Trophoblast cell (in vitro differentiated cells and primary cell): ENCODE results near the gene FYN.

Experiments
- DNase-seq, 2 donors: peaks; one replicate each; pipeline ENCODE4 v3.0.0-alpha.2; 2016
- H2AFZ ChIP-seq: 2 replicates; pipeline ENCODE4 v1.6.1; 2013; ENCODE audit warnings: low read length, moderate library complexity, mild to moderate bottlenecking; ENCODE audit not compliant: insufficient read depth, poor library complexity
- H2AK5ac ChIP-seq: 2 replicates; pipeline ENCODE4 v1.6.1; 2013; ENCODE audit warnings: mild to moderate bottlenecking, low read length
- H2BK120ac ChIP-seq: 2 replicates; pipeline ENCODE4 v1.6.1; 2013; ENCODE audit warnings: low read length, mild to moderate bottlenecking, moderate library complexity; ENCODE audit not compliant: insufficient read depth, poor library complexity
- H2BK12ac ChIP-seq: 2 replicates; pipeline ENCODE4 v1.6.1; 2013; ENCODE audit warnings: mild to moderate bottlenecking, low read length, moderate library complexity
- H2BK5ac ChIP-seq: 2 replicates; pipeline ENCODE4 v1.6.1; 2013; ENCODE audit warnings: low read length, low read depth, moderate library complexity, mild to moderate bottlenecking; ENCODE audit not compliant: poor library complexity
- H3K14ac ChIP-seq: 2 replicates; pipeline ENCODE4 v1.6.1; 2013; ENCODE audit warnings: mild to moderate bottlenecking, low read length
- H3K18ac ChIP-seq: 2 replicates; pipeline ENCODE4 v1.6.1; 2013; ENCODE audit warnings: mild to moderate bottlenecking, low read length
- H3K23ac ChIP-seq: 2 replicates; pipeline ENCODE4 v1.6.1; 2013; ENCODE audit warnings: low read length
- H3K27ac ChIP-seq: 2 replicates; pipeline ENCODE4 v1.5.1; 2013; ENCODE audit warnings: low read depth, mild to moderate bottlenecking, inconsistent platforms, low read length, moderate library complexity
- H3K27me3 ChIP-seq: 2 replicates; pipeline ENCODE4 v1.6.1; 2013; ENCODE audit warnings: inconsistent platforms, mild to moderate bottlenecking, low read length, moderate library complexity; ENCODE audit not compliant: insufficient read depth
- H3K36me3 ChIP-seq, 2 experiments: 1 replicate in 1 of 2; 2 replicates in 1 of 2; pipeline ENCODE4 v1.6.1; 2013; ENCODE audit warnings: low read length in 2 of 2, mild to moderate bottlenecking in 2 of 2, moderate library complexity in 1 of 2; ENCODE audit not compliant: insufficient read depth in 2 of 2, control insufficient read depth in 1 of 2
- H3K4ac ChIP-seq: 2 replicates; pipeline ENCODE4 v1.6.1; 2013; ENCODE audit warnings: low read depth, mild to moderate bottlenecking, low read length, moderate library complexity
- H3K4me1 ChIP-seq, 2 experiments: 1 replicate in 1 of 2; 2 replicates in 1 of 2; pipeline ENCODE4 v1.6.1; 2013; ENCODE audit warnings: low read length in 2 of 2, mild to moderate bottlenecking in 2 of 2, moderate library complexity in 1 of 2; ENCODE audit not compliant: insufficient read depth in 2 of 2, control insufficient read depth in 1 of 2
- H3K4me2 ChIP-seq: 2 replicates; pipeline ENCODE4 v1.6.1; 2013; ENCODE audit warnings: inconsistent platforms, mild to moderate bottlenecking, low read length, moderate library complexity
- H3K4me3 ChIP-seq: 2 replicates; pipeline ENCODE4 v1.5.1; 2013; ENCODE audit warnings: mild to moderate bottlenecking, low read depth, low read length, inconsistent platforms
- H3K79me1 ChIP-seq: one replicate; pipeline ENCODE4 v1.6.1; 2013; ENCODE audit warnings: low read length
- H3K79me2 ChIP-seq: 2 replicates; pipeline ENCODE4 v1.6.1; 2013; ENCODE audit warnings: low read length, mild to moderate bottlenecking; ENCODE audit not compliant: control insufficient read depth, insufficient read depth, poor library complexity
- H3K9ac ChIP-seq: 2 replicates; pipeline ENCODE4 v1.6.1; 2013; ENCODE audit warnings: mild to moderate bottlenecking, low read length
- H3K9me3 ChIP-seq: 2 replicates; pipeline ENCODE4 v1.6.1; 2013; ENCODE audit warnings: low read depth, mild to moderate bottlenecking, control low read depth, inconsistent platforms, low read length; ENCODE audit not compliant: insufficient read depth
- H4K12ac ChIP-seq: 2 replicates; pipeline ENCODE4 v1.6.1; 2013; ENCODE audit warnings: low read depth, mild to moderate bottlenecking, low read length, moderate library complexity
- H4K8ac ChIP-seq: 2 replicates; pipeline ENCODE4 v1.6.1; 2013; ENCODE audit warnings: low read depth, mild to moderate bottlenecking, low read length, moderate library complexity
- H4K91ac ChIP-seq: one replicate; pipeline ENCODE4 v1.6.1; 2013; ENCODE audit warnings: low read depth, mild to moderate bottlenecking, low read length, moderate library complexity
- WGBS: extraction: QIAGEN DNeasy Blood & Tissue Kit; methylation state at CpG from one replicate; pipeline ENCODE4 v1.1.7; 2013; ENCODE audit warnings: missing lambda C conversion rate; ENCODE audit not compliant: insufficient read length, insufficient coverage; ENCODE audit errors: extremely low coverage; 5-methylcytosine and 5-hydroxymethylcytosine counted together

Gene FYN

DNA sequence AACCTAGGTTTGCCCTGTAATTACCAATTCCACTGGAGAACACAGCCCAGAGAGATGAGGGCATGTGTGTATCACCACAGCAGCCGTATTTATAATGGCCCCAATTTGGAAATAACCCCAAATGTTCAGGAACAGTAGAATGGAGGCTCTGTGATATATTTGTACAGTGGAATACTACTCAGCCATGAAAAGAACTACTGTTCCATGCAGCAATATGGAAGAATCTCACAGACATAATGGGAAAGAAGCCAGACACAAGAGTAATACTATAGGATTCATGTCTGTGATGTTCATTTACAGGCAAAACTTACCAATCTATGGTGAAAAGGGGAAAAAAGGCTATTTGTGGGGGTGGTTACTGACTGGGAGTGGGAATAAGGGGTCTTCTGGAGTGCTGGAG, 183.8 kb downstream of the FYN start:
- Histone ChIP-seq H3K4me2 (no peak overlapping the region), H3K9me3 (no peaks in the 10 kb centered on the region), H3K18ac (no peak overlapping the region), H3K4me1 (peaks cover 0 to 3% of the 10 kb centered on the region in 2 experiments), H3K14ac (no peak overlapping the region), H3K79me2 (no peaks in the 10 kb centered on the region), H3K4ac (no peak overlapping the region), H4K8ac (no peak overlapping the region), H3K36me3 (peaks cover 22 to 23% of the 10 kb centered on the region in 2 experiments), H2BK12ac (no peak overlapping the region), H4K12ac (no peak overlapping the region), H3K4me3 (no peak overlapping the region), H2AFZ (no peak overlapping the region), H3K79me1 (no peaks in the 10 kb centered on the region), H3K23ac (no peak overlapping the region), H2BK120ac (no peak overlapping the region), H3K27me3 (no peaks in the 10 kb centered on the region), H2BK5ac (no peak overlapping the region), H4K91ac (no peak overlapping the region), H3K27ac (no peak overlapping the region), H2AK5ac (no peak overlapping the region), H3K9ac (no peak overlapping the region)
- no peak for DNase-seq
- no CpG with 5 or more reads among the region's 1 CpG for WGBS

- no peak overlapping the region for H4K91ac ChIP-seq
- no peak overlapping the region for H2BK5ac ChIP-seq
- DNase-seq: no peak
- no peak overlapping the region for H3K23ac ChIP-seq
- no peaks in the 10 kb centered on the region for H3K79me2 ChIP-seq
- H2BK12ac ChIP-seq: no peak overlapping the region
- peaks cover 0 to 3% of the 10 kb centered on the region in 2 experiments for H3K4me1 ChIP-seq
- no peak overlapping the region for H3K4me3 ChIP-seq
- no CpG with 5 or more reads among the region's 7 CpGs for WGBS
- H3K36me3 ChIP-seq: peaks cover 13 to 14% of the 10 kb centered on the region in 2 experiments
- no peak overlapping the region for H4K8ac ChIP-seq
- H2BK120ac ChIP-seq: no peak overlapping the region
- H3K4ac ChIP-seq: no peak overlapping the region
- H3K18ac ChIP-seq: no peak overlapping the region
- no peaks in the 10 kb centered on the region for H3K9me3 ChIP-seq
- no peak overlapping the region for H3K14ac ChIP-seq
- H3K4me2 ChIP-seq: no peak overlapping the region
- H2AFZ ChIP-seq: no peak overlapping the region
- no peaks in the 10 kb centered on the region for H3K79me1 ChIP-seq
- H4K12ac ChIP-seq: no peak overlapping the region
- no peak overlapping the region for H3K9ac ChIP-seq
- no peak overlapping the region for H2AK5ac ChIP-seq
- no peaks in the 10 kb centered on the region for H3K27me3 ChIP-seq
- H3K27ac ChIP-seq: no peak overlapping the region
Measured at GRCh38 chr6:111688331-111688730, 184.9 kb downstream of the FYN start.

DNA sequence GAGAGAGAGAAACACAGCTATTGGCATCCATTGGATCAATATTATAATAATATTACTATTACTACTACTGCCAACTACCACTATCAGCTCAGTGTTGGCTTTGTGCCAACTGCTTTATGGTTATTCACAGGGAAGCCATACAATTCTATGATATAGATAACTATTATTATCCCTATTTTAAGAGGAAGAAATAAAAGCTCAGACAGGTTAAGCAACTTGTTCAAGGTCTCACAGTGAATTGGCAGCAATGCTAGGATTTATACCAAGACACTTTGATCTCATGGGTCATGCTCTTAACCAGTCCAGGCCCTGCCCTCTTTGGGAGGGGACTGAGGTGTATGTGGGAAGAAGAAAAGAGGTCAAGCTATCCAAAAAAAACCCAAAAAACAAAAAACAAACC, 185.6 kb downstream of the FYN start:
- H3K9me3 ChIP-seq: no peaks in the 10 kb centered on the region
- H3K79me1 ChIP-seq: no peaks in the 10 kb centered on the region
- no peak for DNase-seq
- H3K36me3 ChIP-seq: peaks cover 10 to 12% of the 10 kb centered on the region in 2 experiments
- H2BK5ac ChIP-seq: no peak overlapping the region
- H3K4me3 ChIP-seq: no peak overlapping the region
- H2AK5ac ChIP-seq: no peak overlapping the region
- H3K18ac ChIP-seq: no peak overlapping the region
- no peak overlapping the region for H3K9ac ChIP-seq
- H3K23ac ChIP-seq: no peak overlapping the region
- no peak overlapping the region for H3K4me2 ChIP-seq
- no peak overlapping the region for H4K12ac ChIP-seq
- no peaks in the 10 kb centered on the region for H3K27me3 ChIP-seq
- H3K79me2 ChIP-seq: no peaks in the 10 kb centered on the region
- H2BK120ac ChIP-seq: no peak overlapping the region
- no peak overlapping the region for H2BK12ac ChIP-seq
- H3K4me1 ChIP-seq: peaks cover 0 to 3% of the 10 kb centered on the region in 2 experiments
- H3K14ac ChIP-seq: no peak overlapping the region
- H4K8ac ChIP-seq: no peak overlapping the region
- H3K27ac ChIP-seq: no peak overlapping the region
- no peak overlapping the region for H2AFZ ChIP-seq
- no peak overlapping the region for H3K4ac ChIP-seq
- no peak overlapping the region for H4K91ac ChIP-seq

GRCh38 chr6:111686932-111687266, 186.4 kb downstream of the FYN start:
- Histone ChIP-seq H3K79me2 (no peaks in the 10 kb centered on the region), H3K4me2 (no peak overlapping the region), H3K18ac (no peak overlapping the region), H2AFZ (no peak overlapping the region), H3K4me1 (peaks cover 0 to 3% of the 10 kb centered on the region in 2 experiments), H3K4me3 (no peak overlapping the region), H3K79me1 (no peaks in the 10 kb centered on the region), H3K9me3 (no peaks in the 10 kb centered on the region), H3K27me3 (no peaks in the 10 kb centered on the region), H4K91ac (no peak overlapping the region), H3K9ac (no peak overlapping the region), H3K4ac (no peak overlapping the region), H3K36me3 (peaks cover 11 to 12% of the 10 kb centered on the region in 2 experiments), H3K23ac (no peak overlapping the region), H3K27ac (no peak overlapping the region), H2AK5ac (no peak overlapping the region), H2BK12ac (no peak overlapping the region), H3K14ac (no peak overlapping the region), H2BK5ac (no peak overlapping the region), H2BK120ac (no peak overlapping the region), H4K12ac (no peak overlapping the region), H4K8ac (no peak overlapping the region)
- no CpG with 5 or more reads among the region's 3 CpGs for WGBS
- no peak for DNase-seq
